GM20431 (cell line): Measurements from ENCODE around the gene SLC35E3.
"Not testable (repeated sequence)": the region's sequence is repeated elsewhere in the genome, so short reads cannot be mapped to it uniquely, and the experiment has no call there.

Source experiments
- in situ Hi-C: fragments of 300-500 bp; cut with MseI, MboI; formaldehyde crosslinking; loops from one replicate; pipeline ENCODE4 v1.15.0; 2020; ENCODE audit warnings: low sequenced_read_pairs; ENCODE audit not compliant: unreplicated experiment

SLC35E3 gene

GRCh38 chr12:68809190-68810026 lies 63.4 kb downstream of the SLC35E3 start:
- in situ Hi-C loops = no loop called here

DNA sequence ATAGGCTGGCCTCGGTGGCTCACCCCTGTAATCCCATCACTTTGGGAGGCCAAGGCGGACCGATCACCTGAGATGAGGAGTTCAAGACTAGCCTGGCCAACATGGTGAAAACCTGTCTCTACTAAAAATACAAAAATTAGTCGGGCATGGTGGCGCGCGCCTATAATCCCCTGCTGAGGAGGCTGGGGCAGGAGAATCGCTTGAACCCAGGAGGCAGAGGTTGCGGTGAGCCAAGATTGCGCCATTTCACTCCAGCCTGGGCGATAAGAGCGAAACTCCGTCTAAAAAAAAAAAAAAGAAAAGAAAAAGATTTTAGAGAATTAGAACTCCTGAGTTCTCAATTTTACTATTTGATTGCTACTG lies 64.0 kb downstream of the SLC35E3 start:
- in situ Hi-C loops = not testable (repeated sequence)

DNA sequence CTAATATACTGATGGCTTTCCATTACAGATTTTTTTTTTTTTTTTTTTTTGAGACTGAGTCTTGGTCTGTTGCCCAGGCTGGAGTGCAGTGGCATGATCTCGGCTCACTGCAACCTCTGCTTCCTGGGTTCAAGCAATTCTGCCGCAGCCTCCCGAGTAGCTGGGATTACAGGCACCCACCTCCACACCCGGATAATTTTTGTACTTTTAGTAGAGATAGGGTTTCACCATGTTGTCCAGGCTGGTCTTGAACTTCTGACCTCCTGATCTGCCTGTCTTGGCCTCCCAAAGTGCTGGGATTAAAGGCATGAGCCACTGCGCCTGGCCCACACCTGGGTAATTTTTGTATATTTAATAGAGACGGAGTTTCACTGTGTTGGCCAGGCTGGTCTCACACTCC lies 65.6 kb downstream of the SLC35E3 start:
- in situ Hi-C loops = not testable (repeated sequence)

GRCh38 chr12:68812553-68813241 lies 66.7 kb downstream of the SLC35E3 start:
- in situ Hi-C loops = no loop called here

GRCh38 chr12:68813242-68813593 lies 67.2 kb downstream of the SLC35E3 start:
- in situ Hi-C loops = no loop called here

DNA sequence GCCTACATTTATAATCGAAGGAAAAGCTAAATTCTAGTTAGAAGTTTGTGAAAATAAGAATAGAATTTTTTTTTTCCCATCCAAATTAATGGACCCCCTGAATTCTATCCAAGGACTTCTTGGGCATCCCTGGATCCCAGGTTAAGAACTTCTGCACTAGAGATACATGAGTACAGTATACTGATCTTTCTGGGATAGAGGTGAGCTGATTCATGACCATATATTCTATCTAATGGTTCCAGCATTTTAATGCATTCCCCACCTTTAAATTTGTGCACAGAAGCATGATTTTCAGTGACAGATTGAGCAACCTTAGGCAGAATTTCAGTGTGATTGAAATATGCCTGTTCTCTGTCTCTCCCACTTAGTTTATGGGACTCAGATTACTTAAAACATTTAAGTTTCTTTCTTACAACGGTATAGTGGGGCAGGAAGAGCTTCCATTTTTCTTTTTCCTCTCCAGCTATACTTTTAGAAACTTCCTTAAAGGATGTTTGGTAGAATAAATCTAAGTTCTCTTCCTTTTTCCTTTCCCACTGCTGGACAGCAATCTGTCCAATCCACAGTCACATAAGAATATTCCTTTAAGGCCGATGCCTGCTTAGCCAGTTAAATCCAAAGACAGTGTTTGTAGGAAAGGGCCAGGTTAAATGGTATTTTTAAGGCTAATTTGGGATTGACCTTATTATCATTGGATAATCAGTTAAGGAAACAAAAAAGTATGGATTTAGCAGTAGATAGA lies 68.7 kb downstream of the SLC35E3 start:
- in situ Hi-C loops = no loop called here

GRCh38 chr12:68815232-68815927 lies 69.4 kb downstream of the SLC35E3 start:
- in situ Hi-C loops = no loop called here

DNA sequence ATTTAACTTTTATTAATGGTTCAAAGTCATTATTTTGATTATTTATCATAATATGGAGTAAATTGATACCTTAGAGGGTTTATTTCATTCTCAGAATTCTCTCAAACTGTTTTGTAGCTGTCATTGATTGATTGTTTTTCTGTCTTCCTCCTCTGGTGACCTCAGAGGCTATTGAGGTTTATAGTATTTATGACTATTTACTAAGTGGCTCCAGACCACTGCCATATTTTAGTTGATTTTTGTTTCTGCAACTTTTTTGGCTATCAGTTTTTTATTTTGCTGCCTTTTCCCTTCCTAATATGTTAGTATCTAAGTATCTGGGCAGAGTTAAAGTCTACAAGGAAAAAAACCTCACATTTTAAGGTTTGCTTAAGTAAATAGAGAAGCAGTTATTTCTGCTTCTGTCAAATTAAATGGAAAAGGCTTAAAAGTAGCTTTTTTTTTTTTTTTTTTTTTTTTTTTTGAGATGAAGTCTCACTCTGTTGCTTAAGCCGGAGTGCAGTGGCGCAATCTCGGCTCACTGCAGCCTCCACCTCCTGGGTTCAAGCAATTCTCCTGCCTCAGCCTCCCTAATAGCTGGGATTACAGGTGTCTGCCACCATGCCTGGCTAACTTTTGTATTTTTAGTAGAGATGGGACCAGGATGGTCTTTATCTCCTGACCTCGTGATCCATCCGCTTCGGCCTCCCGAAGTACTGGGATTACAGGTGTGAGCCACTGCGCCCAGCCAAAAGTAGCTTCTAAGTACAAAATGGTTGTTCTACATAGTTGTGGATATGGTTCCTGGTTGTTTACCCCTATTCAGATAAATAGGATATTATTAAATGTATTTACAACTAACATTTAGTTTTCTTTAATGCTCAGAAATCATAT lies 70.2 kb downstream of the SLC35E3 start:
- in situ Hi-C loops = no loop called here

- in situ Hi-C loops = not testable (repeated sequence)
Observed at GRCh38 chr12:68819481-68819880, 73.5 kb downstream of the SLC35E3 start.

- in situ Hi-C loops = no loop called here
Observed at GRCh38 chr12:68821357-68822188, 75.6 kb downstream of the SLC35E3 start.

DNA sequence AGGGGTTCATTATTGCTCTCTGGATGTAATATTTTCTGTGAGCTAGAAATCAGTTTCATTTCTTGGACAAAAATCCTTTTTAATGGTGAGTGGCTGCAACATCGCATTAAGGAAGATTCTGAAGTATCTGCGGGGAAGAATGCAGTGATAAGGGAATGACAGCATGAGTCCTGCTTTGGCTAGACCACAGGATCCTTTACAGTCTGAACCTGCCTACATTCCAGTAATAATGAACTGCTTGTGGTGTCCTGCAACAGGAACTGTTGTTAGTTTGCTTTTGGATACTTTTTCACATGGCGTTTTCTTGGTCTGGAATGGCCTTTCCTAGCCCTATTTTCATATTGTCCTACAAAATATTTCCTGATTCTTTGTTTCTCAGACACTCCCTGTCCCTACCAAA lies 77.7 kb downstream of the SLC35E3 start:
- in situ Hi-C loops = no loop called here

- in situ Hi-C loops = no loop called here
Observed at GRCh38 chr12:68824131-68824530, 78.2 kb downstream of the SLC35E3 start.

DNA sequence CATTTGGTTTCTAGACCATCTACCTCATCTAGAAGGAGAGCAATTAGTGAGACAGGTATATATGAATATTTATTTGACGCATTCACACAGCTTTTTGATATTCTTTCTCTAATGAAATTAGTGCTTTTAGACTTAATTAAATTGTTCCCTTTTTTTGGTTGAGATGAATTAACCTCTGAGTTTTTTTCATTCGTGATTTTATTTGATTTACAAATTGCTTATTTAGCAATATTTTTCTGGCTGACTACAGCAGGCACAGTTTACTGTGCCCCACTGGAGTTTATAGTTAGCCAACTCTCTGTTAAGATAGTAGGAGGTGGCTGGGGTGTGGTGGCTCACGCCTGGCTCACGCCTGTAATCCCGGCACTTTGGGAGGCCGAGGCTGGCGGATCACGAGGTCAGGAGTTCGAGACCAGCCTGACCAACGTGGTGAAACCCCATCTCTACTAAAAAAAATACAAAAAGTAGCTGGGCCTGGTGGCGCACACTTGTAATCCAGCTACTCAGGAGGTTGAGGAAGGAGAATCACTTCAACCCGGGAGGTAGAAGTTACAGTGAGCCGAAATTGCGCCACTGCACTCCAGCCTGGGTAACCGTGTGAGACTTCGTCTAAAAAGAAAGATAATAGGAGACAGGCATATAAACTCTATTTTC lies 78.7 kb downstream of the SLC35E3 start:
- in situ Hi-C loops = no loop called here

GRCh38 chr12:68825569-68826217 lies 79.7 kb downstream of the SLC35E3 start:
- in situ Hi-C loops = no loop called here

DNA sequence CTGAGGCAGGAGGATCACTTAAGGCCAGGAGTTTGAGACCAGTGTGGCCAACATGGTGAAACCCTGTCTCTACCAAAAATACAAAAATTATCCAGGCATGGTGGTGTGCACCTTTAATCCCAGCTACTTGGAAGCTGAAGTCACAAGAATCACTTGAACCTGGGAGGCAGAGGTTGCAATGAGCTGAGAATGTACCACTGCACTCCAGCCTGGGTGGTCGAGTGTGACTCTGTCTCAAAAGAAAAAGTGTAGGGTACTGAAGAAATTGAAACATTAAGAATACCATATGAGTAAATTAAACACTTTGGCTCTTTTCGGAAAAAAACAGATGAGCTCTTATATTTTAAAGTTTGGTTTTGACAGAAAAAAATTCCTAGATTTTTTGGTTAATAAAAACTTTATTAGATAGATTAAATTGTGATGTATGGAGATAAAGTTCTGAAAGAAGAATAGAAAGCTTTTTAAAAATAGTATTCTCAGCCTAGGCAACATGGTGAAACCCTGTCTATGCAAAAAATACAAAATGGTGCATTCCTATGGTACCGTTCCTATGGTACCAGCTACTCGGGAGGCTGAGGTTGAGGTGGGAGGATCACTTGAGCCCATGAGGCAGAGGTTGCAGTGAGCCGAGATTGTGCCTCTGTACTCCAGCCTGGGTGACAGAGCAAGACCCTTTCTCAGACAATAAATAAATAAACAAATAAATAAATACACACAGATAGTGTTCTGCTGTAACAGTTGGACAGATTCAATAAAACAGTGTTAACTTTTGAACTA lies 82.1 kb downstream of the SLC35E3 start:
- in situ Hi-C loops = no loop called here

DNA sequence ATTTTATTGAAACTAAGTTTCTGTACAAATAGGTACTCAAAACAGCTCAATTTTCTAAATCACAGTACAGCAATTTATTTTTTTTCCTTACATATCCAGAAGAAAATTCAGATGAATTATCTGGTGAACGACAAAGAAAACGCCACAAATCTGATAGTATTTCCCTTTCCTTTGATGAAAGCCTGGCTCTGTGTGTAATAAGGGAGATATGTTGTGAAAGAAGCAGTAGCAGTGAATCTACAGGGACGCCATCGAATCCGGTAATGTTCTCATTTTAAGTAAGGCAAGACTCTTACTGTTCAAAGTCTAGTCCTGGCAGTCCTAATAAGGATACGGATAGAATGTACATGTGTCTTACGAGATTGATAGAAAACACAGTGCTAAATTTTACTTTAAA lies 82.7 kb downstream of the SLC35E3 start:
- in situ Hi-C loops = no loop called here
